RWPE2 (cell line): ENCODE results near the gene RASGEF1C.
"Not testable (repeated sequence)": the region's sequence is repeated elsewhere in the genome, so short reads cannot be mapped to it uniquely, and the experiment has no call there.

Experiments used
- ATAC-seq: fragments of 200-7000 bp; cut with Tn5 transposase; 3 replicates; pipeline ENCODE4 v1.9.1; 2021; ENCODE audit warnings: low read depth
- DNase-seq: peaks from one replicate; pipeline ENCODE4 v3.0.0-alpha.2; 2020; ENCODE audit warnings: low spot score
- H3K27ac ChIP-seq: fragments of 450-650 bp; 2 replicates; pipeline ENCODE4 v1.5.1; 2017; ENCODE audit warnings: mild to moderate bottlenecking; ENCODE audit not compliant: poor library complexity, severe bottlenecking
- H3K27me3 ChIP-seq: fragments of 250-450 bp; sonication (Bioruptor Pico); 2 replicates; pipeline ENCODE4 v1.5.1; 2021; ENCODE audit warnings: mild to moderate bottlenecking, moderate library complexity; ENCODE audit not compliant: insufficient read depth, poor library complexity, severe bottlenecking
- H3K36me3 ChIP-seq: fragments of 250-450 bp; sonication (Bioruptor Pico); 2 replicates; pipeline ENCODE4 v1.5.1; 2020; ENCODE audit warnings: low read depth, mild to moderate bottlenecking, moderate library complexity
- H3K4me1 ChIP-seq: fragments of 250-450 bp; sonication (Bioruptor Pico); 2 replicates; pipeline ENCODE4 v1.5.1; 2021; ENCODE audit warnings: mild to moderate bottlenecking, moderate library complexity; ENCODE audit not compliant: insufficient read depth, poor library complexity, severe bottlenecking
- H3K4me3 ChIP-seq: fragments of 250-450 bp; sonication (Bioruptor Pico); 2 replicates; pipeline ENCODE4 v1.5.1; 2021; ENCODE audit warnings: mild to moderate bottlenecking, moderate library complexity; ENCODE audit not compliant: severe bottlenecking
- H3K9me3 ChIP-seq: fragments of 250-450 bp; sonication (Bioruptor Pico); 2 replicates; pipeline ENCODE4 v1.5.1; 2021; ENCODE audit warnings: mild to moderate bottlenecking, moderate library complexity; ENCODE audit not compliant: severe bottlenecking
- TF ChIP-seq, protein P1 (sequence below): fragments of 450-650 bp; IDR thresholded peaks from one replicate; pipeline ENCODE4 v1.5.1; 2017; ENCODE audit warnings: mild to moderate bottlenecking, moderate library complexity; ENCODE audit not compliant: poor library complexity, severe bottlenecking

Gene RASGEF1C

DNA sequence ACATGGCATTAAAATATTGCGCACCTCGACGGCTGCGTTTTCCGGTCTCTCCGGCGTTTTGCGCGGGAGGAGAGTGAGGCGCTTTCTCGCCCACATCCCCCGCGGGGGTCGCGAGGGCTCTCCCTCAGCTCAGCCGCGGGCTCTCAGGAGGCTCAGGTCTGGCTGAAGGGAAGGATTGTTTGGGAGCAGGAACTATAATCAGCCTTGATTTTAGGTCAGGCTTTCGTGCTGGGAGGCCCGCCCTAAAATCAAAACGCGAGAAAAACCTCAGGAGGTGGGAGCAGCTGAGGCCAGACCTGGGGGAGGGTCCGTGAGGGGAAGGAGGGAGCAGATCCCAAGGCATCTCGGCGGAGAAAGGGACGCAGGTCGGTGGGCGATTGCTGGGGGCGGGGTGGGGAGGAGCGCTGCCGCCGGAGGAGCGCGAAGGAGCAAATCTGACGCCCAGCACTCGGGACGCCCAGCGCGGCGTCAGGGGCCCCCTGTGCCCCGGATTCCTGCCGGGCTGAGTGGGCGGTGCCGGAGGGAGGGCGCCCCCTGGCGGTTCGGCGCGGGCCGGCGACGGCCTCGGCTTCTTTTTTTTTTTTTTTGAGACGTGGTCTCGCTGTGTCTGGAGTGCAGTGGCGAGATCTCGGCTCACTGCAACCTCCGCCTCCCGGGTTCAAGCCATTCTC lies 118.8 kb downstream of the RASGEF1C start:
- no peak overlapping the region for H3K27ac ChIP-seq
- no peak for DNase-seq
- TF ChIP-seq, protein P1, sequence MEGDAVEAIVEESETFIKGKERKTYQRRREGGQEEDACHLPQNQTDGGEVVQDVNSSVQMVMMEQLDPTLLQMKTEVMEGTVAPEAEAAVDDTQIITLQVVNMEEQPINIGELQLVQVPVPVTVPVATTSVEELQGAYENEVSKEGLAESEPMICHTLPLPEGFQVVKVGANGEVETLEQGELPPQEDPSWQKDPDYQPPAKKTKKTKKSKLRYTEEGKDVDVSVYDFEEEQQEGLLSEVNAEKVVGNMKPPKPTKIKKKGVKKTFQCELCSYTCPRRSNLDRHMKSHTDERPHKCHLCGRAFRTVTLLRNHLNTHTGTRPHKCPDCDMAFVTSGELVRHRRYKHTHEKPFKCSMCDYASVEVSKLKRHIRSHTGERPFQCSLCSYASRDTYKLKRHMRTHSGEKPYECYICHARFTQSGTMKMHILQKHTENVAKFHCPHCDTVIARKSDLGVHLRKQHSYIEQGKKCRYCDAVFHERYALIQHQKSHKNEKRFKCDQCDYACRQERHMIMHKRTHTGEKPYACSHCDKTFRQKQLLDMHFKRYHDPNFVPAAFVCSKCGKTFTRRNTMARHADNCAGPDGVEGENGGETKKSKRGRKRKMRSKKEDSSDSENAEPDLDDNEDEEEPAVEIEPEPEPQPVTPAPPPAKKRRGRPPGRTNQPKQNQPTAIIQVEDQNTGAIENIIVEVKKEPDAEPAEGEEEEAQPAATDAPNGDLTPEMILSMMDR, result peak; percentile 94
- H3K9me3 ChIP-seq, result no peaks in the 10 kb centered on the region
- H3K4me1 ChIP-seq, result no peaks in the 10 kb centered on the region
- no peaks in the 10 kb centered on the region for H3K36me3 ChIP-seq
- H3K4me3 ChIP-seq, result peak overlapping the region; percentile 30
- H3K27me3 ChIP-seq, result no peaks in the 10 kb centered on the region
- ATAC-seq, result peak; percentile 73

DNA sequence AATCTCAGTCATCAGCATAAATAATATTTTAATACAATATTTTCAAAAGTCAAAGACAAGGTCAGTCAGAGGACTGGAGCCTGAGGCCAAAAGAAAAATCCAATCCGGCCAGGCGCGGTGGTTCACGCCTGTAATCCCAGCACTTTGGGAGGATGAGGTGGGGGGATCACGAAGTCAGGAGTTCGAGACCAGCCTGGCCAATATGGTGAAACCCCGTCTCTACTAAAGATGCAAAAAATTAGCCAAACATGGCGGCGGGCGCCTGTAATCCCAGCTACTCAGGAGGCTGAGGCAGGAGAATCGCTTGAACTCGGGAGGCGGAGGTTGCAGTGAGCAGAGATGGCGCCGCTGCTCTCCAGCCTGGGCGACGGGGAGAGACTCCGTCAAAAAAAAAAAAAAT lies 119.4 kb downstream of the RASGEF1C start:
- not testable (repeated sequence) for H3K4me1 ChIP-seq, H3K36me3 ChIP-seq, ATAC-seq, H3K4me3 ChIP-seq, H3K27ac ChIP-seq, DNase-seq, H3K27me3 ChIP-seq, H3K9me3 ChIP-seq

DNA sequence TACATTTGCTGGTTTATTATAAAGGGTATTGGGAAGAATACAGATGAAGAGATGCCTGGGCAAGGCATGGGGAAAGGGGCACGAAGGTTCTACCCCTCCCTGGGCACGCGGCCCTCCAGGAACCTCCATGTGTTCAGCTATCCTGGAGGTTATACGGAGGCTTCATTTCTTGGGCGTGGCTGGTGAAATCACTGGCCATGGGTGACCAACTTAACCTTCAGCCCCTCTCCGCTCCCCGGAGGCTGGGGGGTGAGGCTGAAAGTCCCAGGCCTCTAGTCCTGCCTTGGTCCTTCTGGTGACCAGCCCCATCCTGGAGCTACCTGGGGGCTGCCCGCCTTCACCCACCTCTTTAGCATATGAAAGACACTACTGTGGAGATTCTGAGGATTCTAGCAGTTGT lies 120.5 kb downstream of the RASGEF1C start:
- H3K4me1 ChIP-seq, result no peaks in the 10 kb centered on the region
- no peak overlapping the region for H3K4me3 ChIP-seq
- H3K9me3 ChIP-seq, result no peaks in the 10 kb centered on the region
- no peak for ATAC-seq
- H3K27ac ChIP-seq, result no peak overlapping the region
- TF ChIP-seq, protein P1, result no peak
- no peak for DNase-seq
- no peaks in the 10 kb centered on the region for H3K36me3 ChIP-seq
- no peaks in the 10 kb centered on the region for H3K27me3 ChIP-seq

DNA sequence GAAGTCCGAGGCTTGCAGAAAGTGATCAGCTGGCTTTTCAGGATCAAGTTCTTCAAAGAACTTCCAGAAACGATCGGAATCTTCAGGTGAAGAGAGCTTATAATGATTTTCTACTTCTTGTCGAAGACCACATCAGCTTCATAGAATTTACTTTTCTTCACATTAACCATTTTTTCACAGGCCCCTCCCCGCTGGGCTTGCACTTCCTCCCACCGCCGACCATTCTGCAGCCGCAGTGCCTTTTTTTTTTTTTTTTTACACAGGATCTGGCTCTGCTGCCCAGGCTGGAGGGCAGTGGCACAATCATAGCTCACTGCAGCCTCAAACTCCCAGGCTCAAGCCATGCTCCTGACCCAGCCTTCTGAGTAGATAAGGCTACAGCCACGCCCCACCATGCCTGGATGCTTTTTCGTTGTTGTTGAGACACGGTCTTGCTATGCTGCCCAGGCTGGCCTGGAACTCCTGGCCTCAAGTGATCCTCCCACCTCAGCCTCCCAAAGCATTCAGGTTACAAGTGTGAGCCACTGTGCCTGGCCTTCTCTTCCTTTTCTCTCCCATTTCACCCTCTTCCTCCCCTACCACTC lies 122.1 kb downstream of the RASGEF1C start:
- H3K9me3 ChIP-seq, result no peaks in the 10 kb centered on the region
- DNase-seq (no peak), ATAC-seq (no peak)
- H3K36me3 ChIP-seq, result no peaks in the 10 kb centered on the region
- H3K27ac ChIP-seq, result no peak overlapping the region
- TF ChIP-seq, protein P1, result no peak
- H3K27me3 ChIP-seq, result no peaks in the 10 kb centered on the region
- H3K4me3 ChIP-seq, result no peak overlapping the region
- H3K4me1 ChIP-seq, result no peaks in the 10 kb centered on the region

DNA sequence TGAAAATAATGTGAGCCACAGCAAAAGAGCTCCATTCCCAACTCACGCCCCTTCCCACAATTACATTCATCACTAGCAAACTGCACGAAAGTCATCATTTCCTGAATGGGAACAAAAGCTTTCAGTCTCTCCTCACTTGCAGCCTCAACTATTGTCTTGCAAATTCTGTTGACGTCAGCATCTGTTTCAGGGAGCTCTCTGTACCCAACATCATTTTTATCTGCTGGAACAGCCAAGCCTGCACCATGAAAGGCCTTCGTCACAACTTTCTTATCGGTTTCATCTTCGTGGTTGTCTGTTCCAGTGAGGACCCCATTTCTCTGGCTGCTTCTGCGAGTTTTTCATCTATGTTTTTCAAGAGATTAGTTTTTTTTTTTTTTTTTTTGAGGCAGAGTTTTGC lies 123.2 kb downstream of the RASGEF1C start:
- H3K4me3 ChIP-seq, result no peak overlapping the region
- no peaks in the 10 kb centered on the region for H3K9me3 ChIP-seq
- TF ChIP-seq, protein P1, result no peak
- no peaks in the 10 kb centered on the region for H3K36me3 ChIP-seq
- H3K4me1 ChIP-seq, result no peaks in the 10 kb centered on the region
- no peak overlapping the region for H3K27ac ChIP-seq
- H3K27me3 ChIP-seq, result no peaks in the 10 kb centered on the region
- ATAC-seq, result no peak
- no peak for DNase-seq
